ENCODE results near the gene TRIM62.

TRIM62 gene

DNA sequence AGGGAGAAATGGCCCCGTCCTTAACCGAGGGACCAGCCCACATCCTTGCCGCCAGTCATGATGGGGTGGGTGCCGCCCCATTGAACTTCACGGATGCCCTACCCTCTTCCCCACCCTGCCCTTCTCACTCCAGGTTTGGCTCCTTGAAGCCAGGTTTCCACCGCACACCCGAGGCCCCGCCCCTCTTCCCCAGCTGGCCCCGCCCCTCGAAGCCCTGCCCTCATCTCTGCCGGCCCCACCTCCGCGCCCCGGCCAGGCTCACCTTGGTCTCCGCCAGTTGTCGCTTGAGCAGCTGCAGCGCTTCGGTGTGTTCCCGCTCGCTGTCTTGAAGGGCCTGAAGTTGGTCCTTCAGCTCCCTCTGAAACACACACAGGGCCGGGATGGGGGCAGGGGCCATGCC is 16.6 kb downstream of the TRIM62 start:
- no peak for DNase-seq
- Histone ChIP-seq H3K4me3 (ENCODE audit: low read depth, low read length) (no peak overlapping the region), H3K4me1 (peaks cover 5% of the 10 kb centered on the region), H3K36me3 (no peaks in the 10 kb centered on the region), H3K9me3 (no peaks in the 10 kb centered on the region), H3K27me3 (no peaks in the 10 kb centered on the region)
- TF ChIP-seq, protein P1, sequence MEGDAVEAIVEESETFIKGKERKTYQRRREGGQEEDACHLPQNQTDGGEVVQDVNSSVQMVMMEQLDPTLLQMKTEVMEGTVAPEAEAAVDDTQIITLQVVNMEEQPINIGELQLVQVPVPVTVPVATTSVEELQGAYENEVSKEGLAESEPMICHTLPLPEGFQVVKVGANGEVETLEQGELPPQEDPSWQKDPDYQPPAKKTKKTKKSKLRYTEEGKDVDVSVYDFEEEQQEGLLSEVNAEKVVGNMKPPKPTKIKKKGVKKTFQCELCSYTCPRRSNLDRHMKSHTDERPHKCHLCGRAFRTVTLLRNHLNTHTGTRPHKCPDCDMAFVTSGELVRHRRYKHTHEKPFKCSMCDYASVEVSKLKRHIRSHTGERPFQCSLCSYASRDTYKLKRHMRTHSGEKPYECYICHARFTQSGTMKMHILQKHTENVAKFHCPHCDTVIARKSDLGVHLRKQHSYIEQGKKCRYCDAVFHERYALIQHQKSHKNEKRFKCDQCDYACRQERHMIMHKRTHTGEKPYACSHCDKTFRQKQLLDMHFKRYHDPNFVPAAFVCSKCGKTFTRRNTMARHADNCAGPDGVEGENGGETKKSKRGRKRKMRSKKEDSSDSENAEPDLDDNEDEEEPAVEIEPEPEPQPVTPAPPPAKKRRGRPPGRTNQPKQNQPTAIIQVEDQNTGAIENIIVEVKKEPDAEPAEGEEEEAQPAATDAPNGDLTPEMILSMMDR (IDR thresholded peaks at IDR 0.05; ENCODE audit: low read depth, low read length): no peak

DNA sequence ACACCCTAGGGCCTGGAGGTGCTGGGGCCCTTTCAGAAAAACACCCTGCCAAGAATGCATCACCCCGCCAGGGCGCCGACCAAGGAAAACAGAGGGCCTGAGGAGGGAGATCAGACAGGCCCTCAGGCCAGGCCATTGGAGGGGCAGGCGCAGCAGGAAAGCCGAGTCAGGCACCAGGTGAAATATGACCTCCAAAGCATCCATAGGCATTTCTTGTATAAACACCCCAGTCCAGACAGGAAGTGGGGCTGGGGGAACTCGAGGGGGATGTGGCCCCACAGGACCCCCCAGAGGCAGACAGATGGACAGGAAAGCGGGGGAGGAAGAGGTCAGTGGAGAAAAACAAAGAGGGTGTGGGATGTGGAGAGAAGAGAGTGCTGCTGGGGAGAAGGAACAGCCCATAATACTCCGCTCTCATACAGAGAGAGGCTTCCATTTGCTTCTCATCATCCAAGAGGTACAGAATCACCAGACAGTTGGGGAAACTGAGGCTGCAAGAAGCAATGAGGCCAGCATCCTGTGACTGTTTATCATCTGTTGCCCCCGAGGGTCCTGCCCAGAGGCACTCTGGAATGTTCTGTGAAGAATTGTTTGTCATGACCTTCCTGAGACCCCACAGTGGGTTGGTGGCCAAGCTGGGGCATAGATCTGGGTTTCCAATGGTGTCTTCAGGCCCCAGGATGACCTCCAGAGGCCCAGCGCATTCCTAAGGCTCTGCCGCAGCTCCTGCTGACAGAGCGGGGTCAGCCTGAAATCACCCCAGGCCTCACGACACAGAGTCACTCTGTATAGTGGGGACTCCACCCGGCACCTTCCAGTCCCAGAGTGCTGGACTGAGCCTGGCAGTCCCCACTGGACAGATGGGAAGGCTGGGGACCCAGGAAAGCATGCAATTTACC is 18.0 kb downstream of the TRIM62 start:
- TF ChIP-seq, protein P1 (IDR thresholded peaks at IDR 0.05; ENCODE audit: low read depth, low read length): no peak
- Histone ChIP-seq H3K9me3 (no peaks in the 10 kb centered on the region), H3K27me3 (no peaks in the 10 kb centered on the region), H3K36me3 (no peaks in the 10 kb centered on the region), H3K4me3 (ENCODE audit: low read depth, low read length) (no peak overlapping the region), H3K4me1 (peaks cover 5% of the 10 kb centered on the region)
- DNase-seq: no peak

- H3K4me1 ChIP-seq: peaks cover 5% of the 10 kb centered on the region
- TF ChIP-seq, protein P1 (IDR thresholded peaks at IDR 0.05; ENCODE audit: low read depth, low read length): no peak
Measured at GRCh38 chr1:33162141-33162540, 19.7 kb downstream of the TRIM62 start.

DNA sequence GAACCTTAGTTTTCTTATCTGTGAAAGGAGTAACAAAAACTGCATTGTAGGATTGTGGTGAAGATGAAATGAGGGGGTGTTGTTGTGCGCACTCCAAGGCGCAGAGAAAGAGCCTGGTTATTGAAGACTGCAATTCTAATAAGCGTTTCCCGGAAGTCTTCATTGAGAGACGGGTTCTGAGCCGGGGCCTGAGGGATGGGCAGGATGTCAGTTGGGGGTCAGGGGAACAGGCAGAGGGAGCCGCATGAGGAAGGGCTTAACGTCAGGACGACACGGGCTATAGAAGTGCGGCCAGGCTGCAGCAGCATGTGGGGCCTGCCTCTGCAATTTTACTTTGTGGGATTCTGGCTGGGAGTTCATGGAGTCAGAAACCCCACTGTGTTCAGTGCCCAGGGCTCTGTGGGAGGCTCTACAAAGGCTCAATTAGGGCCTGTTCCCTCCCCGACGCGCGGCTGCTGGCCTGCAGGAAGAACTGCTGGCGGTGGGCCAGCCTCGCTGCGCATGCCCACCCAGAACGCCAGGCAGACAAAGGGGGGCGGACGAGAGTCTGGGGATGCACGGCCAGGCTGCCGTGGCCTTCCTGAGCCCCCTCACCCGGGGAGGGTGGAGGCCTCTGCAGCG is 20.7 kb downstream of the TRIM62 start:
- Histone ChIP-seq H3K36me3 (no peaks in the 10 kb centered on the region), H3K4me3 (ENCODE audit: low read depth, low read length) (peak overlapping the region; percentile 19; the same call in 1 of the 2 replicates), H3K27me3 (no peaks in the 10 kb centered on the region), H3K9me3 (no peaks in the 10 kb centered on the region), H3K4me1 (peaks cover 5% of the 10 kb centered on the region)
- TF ChIP-seq, protein P1 (IDR thresholded peaks at IDR 0.05; ENCODE audit: low read depth, low read length): no peak
- DNase-seq: peak; percentile 82

More at GRCh38 chr1:33162141-33162540, 19.7 kb downstream of the TRIM62 start:
- DNase-seq: no peak
- H3K27me3 ChIP-seq: no peaks in the 10 kb centered on the region
- no peaks in the 10 kb centered on the region for H3K36me3 ChIP-seq
- H3K9me3 ChIP-seq: no peaks in the 10 kb centered on the region
- H3K4me3 ChIP-seq (ENCODE audit: low read depth, low read length): no peak overlapping the region

DNA sequence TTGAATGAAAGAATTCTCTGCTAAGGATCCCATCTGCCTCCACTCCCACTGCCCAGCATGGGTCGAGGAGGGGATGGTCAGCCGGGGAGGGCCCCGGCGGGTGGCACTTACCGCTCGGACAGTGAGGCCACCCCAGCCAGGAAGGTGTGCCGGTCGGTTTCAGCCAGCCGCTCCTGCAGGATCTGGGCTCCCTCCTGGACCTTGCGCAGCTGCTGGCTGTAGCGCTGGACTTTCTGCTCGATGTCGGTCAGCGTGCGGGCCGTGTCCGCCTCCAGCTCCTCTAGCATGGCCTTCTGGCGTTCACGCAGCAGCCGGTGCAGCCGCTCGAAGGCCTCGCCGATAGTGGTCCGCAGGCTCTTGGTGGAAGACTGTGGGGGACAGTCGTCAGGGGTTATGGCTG is 22.3 kb downstream of the TRIM62 start:
- Histone ChIP-seq H3K27me3 (no peaks in the 10 kb centered on the region), H3K4me1 (peaks cover 5% of the 10 kb centered on the region), H3K9me3 (no peaks in the 10 kb centered on the region), H3K4me3 (ENCODE audit: low read depth, low read length) (no peak overlapping the region), H3K36me3 (no peaks in the 10 kb centered on the region)
- no peak for DNase-seq
- TF ChIP-seq, protein P1 (IDR thresholded peaks at IDR 0.05; ENCODE audit: low read depth, low read length): no peak

DNA sequence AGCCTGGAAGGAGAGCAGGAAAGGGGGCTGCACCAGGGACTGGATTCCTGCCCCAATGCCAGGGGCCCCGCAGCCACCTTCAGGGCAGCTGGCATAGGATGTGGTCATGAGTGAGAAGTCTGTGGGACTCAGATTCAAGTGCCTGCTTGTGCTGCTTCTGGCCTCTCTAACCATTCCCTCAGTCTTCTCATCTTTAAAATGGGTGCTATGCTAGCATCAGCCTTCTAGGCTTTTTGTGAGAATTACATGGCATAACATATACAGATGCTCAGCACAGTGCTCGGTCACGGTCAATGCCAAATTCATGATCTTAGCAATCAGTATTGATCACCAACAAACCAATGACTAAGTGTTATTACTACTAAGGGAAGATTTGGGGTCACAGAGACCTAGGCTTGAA is 23.5 kb downstream of the TRIM62 start:
- Histone ChIP-seq H3K36me3 (no peaks in the 10 kb centered on the region), H3K4me1 (peaks cover 11% of the 10 kb centered on the region), H3K9me3 (no peaks in the 10 kb centered on the region), H3K27me3 (no peaks in the 10 kb centered on the region), H3K4me3 (ENCODE audit: low read depth, low read length) (no peak overlapping the region)
- no peak for DNase-seq
- TF ChIP-seq, protein P1 (IDR thresholded peaks at IDR 0.05; ENCODE audit: low read depth, low read length): no peak

All from BE2C (cell line).